GM19193 (cell line): ENCODE measurements around the gene LCN2.

Source experiments
- POLR2A ChIP-seq: IDR thresholded peaks from 4 replicates; pipeline ENCODE4 v1.6.1; 2011; ENCODE audit not compliant: insufficient read depth, insufficient read length; ENCODE audit errors: extremely low read depth

The LCN2 gene

DNA sequence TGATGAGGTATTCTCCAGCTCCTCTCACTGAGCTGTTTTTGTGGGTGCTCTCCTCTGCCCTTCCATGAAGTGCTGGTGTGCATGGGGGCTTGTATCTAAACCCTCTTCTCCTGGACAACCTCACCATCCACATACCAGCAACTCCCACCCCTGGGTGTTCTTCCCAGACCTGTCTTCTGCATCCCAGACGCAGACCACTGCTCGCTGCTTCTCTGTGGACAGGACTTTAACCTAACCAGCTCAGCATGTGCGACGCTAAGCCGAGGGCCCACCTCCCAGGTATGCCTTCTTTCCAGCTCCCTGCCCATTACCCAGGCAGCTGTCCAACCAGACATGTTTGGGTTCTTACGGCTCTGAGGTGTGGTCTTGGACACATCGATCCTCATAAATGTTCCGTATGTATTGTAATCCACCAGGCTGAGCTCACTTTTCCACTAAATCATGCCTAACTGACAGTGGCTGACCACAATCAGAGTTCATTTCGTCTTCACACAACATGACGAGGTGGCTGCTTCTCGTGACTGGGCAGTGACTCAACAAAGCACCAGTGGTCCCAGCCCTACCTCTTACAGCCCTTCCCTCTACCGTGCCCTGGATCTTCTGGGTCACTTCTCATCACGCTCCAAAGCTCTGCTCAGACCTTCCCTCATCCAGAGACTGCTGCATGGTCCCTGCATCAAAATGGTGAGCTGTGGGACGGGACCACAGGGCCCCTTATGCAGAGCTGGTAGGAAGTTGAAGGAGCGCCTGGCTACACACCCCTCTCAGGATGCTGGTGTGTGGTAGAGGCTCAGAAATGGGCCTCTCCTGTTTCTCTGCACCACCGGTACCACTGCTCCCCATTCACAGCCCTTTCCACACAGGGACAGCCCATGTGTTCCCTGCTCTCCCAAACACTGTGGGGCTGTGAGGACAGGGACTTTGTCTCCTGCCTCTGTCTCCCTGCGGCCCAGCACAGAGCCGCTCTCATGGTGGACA, 12.1 kb upstream of the LCN2 start:
- TF ChIP-seq POLR2A, result no peak

DNA sequence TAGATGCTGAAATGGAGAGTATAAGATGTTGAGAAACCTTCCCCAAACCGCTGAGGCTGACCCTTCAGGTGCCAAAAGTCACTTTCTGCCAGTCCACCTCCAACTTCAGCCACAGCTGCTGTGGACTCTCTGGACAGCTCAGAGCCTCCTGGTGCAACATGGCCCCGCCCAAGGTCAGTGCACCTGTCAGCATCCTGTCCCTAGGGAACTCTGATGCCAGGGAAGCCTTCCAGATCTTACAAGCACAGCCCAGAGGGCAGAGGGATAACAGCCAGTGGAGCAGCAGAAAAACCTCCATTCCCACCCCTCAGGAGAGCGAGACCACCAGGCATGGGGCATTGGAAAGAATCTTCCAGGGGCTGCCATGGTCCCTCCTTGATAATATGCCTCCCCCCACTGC, 11.3 kb upstream of the LCN2 start:
- TF ChIP-seq POLR2A, result no peak

DNA sequence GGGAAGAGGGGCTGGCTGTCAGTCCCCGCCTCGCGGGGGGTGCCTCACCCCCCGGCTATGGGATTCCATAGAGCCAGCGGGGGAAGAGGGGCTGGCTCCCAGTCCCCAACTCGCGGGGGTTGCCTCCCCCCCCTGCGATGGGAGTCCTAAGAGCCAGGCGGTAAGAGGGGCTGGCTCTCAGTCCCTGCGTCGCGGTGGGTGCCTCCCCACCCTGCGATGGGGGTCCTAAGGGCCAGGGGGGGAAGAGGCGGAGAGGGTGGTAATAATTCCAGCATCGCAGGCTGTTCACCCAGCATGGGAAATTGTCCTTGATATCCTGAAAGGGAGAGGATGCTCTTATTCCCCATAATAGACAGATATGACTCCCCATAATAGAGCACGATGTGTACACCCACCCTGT, 9.6 kb upstream of the LCN2 start:
- TF ChIP-seq POLR2A, result no peak

DNA sequence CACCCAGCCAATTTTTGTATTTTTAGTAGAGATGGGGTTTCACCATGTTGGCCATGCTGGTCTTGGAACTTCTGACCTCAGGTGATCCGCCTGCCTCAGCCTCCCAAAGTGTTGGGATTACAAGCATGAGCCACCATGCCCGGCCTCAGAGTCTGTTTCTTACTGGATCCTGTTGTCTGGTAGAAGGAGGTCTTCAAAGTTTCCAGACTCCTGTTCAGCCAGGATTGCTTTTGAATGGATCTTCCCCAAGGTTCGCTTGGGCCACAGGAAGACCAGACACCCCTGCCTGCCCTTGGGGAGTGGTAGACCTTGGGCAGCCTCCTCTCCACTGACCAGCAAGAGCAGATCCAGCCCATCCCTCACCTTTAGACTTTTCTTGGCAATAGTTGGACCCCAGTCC, 7.6 kb upstream of the LCN2 start:
- no peak for TF ChIP-seq POLR2A

GRCh38 chr9:128142061-128142460, 7.2 kb upstream of the LCN2 start:
- no peak for TF ChIP-seq POLR2A

- TF ChIP-seq POLR2A, result no peak
These were observed 6.7 kb upstream of the LCN2 start for GRCh38 chr9:128142596-128142995.

DNA sequence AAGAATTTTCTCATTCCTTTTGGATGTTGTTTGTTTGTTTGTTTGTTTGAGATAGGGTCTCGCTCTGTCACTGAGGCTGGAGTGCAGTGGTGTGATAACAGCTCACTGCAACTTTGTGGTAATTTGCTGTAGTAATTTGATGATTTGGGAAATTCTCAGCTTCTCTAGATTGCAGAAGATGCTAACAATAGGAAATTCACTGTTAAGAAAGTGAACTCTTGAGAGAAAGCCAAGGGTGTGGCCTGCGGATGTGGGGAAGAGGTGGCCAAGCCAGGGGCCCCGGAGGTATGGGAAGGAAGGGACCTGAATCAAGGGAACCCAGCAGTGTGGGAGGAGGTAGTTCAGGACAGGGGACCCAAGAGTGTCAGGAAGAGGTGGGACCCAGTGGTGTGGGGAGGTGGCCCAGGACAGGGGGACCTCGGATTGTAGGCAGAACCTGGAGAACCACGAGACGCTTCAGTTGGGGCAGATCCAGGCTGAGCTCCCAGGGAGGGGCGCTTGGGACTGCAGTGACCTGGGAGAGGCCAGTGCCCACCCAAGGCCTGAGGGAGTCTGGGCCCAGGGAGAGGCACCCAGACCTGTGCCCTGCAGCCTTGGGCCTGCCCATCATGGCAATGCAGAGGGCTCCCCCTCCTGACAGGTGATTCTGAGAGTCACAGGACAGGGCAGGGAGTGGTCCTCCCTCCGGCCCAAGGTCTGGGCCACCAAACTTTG, 5.6 kb upstream of the LCN2 start:
- TF ChIP-seq POLR2A, result no peak

DNA sequence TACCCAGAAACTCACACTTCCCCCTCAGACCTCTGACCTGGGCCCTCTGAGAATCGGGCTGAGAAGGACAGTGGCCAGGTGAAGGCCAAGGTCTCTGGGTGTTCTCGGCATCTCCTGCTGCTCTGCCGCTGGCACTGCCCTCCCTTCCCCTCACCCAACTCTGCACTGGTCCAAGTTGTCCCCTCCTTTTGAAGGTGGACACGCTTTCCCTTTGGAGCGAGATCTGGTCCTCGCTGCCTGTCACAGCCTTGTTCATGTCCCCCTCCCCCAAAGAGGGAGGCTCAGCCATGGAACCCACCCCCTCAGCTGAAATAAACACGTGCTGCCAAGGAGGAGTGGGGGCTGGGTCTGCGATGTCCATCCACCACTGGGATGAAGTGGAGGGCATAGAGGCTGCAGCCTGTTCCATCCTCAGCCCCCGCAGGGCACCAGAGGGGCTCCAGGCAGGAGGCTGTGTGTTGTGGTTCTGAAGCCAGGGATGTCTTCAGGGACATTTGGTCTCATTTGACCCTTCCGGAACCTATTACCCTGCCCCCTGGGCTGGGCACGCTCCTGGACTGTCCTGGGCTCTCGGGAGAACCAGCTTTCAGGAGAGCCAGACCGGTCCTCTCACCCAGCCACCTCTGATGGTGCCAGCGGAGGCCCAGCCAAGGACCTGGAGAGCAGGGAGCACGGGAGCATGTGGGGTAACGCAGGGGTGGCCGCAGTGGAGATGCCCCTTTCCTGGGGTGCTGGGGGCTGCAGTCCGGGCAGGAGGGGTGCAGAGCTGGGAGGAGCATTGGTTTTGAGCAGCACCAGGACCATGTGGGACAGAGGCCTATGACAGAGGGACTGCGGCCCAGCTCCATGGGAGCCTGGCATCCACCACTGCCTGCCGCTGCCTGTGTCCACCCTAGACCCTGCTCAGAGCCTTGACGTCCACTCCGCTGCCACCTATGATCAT, 4.7 kb upstream of the LCN2 start:
- TF ChIP-seq POLR2A, result no peak

DNA sequence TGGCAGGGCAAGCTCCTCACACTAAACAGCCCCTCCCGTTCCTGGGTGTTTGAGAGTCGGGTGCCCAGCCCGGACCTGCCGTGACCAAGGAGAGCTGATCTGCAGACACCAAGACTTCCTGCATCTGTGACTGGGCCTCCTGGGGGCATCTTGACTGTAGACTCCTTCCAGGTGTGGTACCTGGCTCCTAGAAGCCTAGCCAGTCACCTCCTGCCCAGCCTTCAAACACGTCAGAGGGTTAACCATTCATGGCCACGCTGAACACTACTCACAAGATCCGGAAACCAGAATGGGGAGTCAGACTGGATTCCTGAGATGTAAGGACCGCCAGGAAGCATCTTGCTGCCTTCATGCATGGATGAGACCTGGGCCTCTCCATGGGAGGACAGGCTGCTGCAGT, 3.7 kb upstream of the LCN2 start:
- no peak for TF ChIP-seq POLR2A

DNA sequence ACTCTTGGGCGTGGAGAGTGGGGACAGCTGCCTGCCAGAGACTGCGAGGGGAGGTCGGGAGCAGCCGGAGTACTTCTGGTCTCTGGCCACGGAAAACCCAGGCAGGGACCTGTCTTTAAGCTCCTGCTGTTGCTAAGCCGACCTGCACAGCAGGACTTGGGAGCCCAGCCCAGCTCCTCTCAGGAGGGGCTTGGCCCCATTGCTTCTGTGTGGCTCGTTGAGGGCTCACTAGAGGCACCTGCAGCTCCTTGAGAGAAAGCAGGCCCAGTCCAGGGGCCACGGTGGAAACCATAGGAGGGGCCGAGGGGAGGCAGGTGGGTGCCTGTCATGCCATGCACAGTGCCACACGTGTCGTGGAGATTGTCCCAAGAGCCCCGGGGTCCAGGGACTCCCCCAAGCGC, 3.3 kb upstream of the LCN2 start:
- no peak for TF ChIP-seq POLR2A

DNA sequence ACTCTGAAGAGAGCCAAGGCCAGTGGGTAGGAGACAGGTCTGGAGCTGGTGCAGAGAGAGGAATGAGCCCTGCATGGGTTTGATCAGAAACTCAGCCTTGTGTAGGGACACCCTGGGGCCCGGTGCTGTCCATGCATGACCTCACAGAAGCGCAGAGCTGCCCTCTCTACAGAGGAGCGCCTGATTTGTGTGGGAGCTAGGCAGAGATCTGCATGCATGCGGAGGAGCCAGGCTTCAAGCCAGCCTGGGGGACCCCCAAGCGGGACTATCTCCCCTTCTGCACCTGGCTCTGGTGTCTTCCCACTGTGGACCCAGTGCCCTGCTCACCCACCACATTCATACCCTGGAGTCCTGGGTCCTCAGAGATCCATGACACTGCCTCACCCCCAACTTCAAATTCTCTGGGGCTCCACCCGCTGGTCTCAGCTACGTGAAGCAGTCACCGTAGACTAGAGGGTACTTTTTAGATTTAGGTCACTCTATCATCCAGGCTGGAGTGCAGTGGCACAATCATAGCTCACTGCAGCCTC, 2.6 kb upstream of the LCN2 start:
- no peak for TF ChIP-seq POLR2A

DNA sequence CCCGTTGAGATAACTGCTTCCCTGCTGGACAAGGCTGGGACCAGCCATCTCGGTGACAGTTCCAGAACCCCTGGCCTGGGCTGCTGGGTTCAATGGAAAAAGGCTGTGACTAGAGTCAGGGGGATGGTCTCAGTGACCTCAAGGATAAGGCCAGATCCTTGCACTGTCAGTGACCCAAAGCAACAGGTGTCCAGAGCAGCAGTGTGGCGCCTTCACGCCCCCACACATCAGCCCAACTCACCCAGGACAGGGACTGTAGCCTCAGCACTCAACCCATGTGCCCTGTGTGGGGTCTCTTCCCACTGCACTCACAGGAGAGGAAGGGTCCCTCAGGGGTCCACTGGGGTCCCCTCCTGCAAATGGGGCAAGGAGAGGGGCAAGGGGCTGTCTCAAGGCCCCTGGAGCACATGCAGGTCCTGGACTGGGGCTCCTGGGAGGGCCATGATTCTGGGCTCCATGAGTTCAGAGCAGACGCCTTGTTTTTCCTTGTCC, 698 bp upstream of the LCN2 start:
- no peak for TF ChIP-seq POLR2A

DNA sequence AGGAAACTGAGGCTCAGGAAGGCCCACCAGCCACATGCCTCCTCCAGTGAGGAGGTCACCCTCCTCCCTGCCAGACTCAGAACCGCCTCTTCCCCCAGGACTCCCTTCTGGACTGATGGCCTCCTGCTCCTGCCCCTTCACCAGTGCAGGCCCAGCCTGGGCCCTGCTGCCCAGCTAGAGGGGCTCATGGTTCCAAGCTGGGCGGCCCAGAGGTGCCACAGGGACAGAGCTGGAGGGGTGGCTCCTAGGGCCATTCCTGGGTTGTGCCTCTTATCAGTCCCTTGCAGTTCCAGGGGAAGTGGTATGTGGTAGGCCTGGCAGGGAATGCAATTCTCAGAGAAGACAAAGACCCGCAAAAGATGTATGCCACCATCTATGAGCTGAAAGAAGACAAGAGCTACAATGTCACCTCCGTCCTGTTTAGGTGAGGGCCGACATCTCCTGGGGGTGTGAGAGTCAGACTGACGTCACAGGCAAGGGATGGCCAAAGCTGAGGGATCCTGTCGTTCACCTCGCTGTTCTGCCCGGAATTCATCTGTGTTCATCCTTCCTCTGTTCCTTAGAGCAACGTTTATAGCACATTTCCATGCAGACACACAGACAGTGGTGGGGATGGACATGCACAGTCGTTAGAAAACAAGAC, 819 bp downstream of the LCN2 start:
- no peak for TF ChIP-seq POLR2A

DNA sequence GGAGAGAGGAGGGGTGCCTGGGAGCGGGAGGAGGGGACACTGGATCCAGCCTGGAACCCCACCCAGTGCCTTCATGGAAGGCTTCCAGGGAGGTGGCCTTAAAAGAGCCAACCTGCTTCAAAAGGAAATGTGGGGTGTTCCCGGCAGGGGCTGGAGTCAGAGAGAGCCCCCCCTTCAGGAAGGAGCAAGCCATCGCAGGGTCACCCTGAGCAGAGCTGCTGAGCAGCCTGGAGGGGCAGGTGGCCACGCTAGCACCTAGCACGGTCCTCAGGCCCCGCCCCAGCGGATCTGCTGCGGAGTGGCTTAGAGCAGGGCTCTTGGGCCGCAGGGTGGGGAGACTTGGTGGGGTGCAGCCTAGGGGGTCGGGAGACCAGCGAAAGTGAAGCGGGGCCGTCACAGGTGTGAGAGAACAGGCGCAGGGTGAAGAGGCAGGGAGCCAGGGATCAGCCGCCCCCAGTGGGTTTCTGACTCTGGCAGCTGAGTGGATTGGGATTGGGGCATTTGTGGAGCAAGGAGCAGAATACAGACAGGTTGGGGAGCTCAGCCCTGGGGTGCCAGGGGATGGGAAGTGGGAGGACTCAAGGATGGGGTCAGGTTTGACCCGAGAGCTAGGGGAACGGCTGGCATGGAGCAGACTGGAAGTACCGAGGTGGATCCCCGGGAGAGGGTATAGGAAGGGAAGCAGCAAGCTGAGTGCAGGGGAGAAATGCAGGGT, 1.5 kb downstream of the LCN2 start:
- no peak for TF ChIP-seq POLR2A
